PC-3 (cell line): ENCODE data around the gene VAPA. TPM values are rescaled to one million over a fixed set of nuclear protein-coding genes. Genes with fewer than 3 reads are reported as not detected.

Experiments used
- ATAC-seq: fragments of 200-7000 bp; cut with Tn5 transposase; 2 replicates; pipeline ENCODE4 v1.9.1; 2020; ENCODE audit warnings: mild to moderate bottlenecking, moderate library complexity
- BruUV-seq: library from RNA; stranded (reverse); fragments of 400-500 nt; replicated peaks from 2 replicates; lab custom pipeline; 2021; lab: Mats Ljungman, UMichigan
- CTCF ChIA-PET: fragments of 300-600 bp; sonication (Branson Sonifier 250); formaldehyde crosslinking; loops from one replicate; lab custom pipeline; 2022; ENCODE audit warnings: antibody characterized with exemption; lab: Charles Lee
- POLR2A ChIA-PET: fragments of 300-600 bp; sonication (Branson Sonifier 250); formaldehyde crosslinking; loops from one replicate; lab custom pipeline; 2022; ENCODE audit warnings: antibody characterized with exemption; ENCODE audit not compliant: unreplicated experiment; lab: Charles Lee
- DNase-seq: peaks from one replicate; pipeline ENCODE4 v3.0.0-alpha.2; 2015
- H2AFZ ChIP-seq: fragments of 300-600 bp; sonication (generic); 2 replicates; pipeline ENCODE4 v1.6.0; 2016; ENCODE audit warnings: antibody characterized with exemption, low read length
- H3F3A ChIP-seq: fragments of 300-600 bp; sonication (generic); one replicate; pipeline ENCODE4 v1.6.0; 2017; ENCODE audit warnings: antibody characterized with exemption, low read length, control low read depth, mild to moderate bottlenecking; ENCODE audit not compliant: unreplicated experiment
- H3K27ac ChIP-seq: fragments of 300-600 bp; sonication (generic); 2 replicates; pipeline ENCODE4 v1.5.1; 2016; ENCODE audit warnings: mild to moderate bottlenecking, low read length
- H3K27me3 ChIP-seq: fragments of 300-600 bp; sonication (generic); 2 replicates; pipeline ENCODE4 v1.6.1; 2016; ENCODE audit warnings: low read length, mixed read lengths
- H3K36me3 ChIP-seq: fragments of 300-600 bp; sonication (generic); 2 replicates; pipeline ENCODE4 v1.6.1; 2016; ENCODE audit warnings: low read depth, mixed run types, low read length, mixed read lengths
- H3K4me1 ChIP-seq: fragments of 300-600 bp; sonication (generic); 2 replicates; pipeline ENCODE4 v1.5.1; 2016; ENCODE audit warnings: low read length; ENCODE audit not compliant: insufficient read depth
- H3K4me2 ChIP-seq: fragments of 300-600 bp; sonication (generic); 2 replicates; pipeline ENCODE4 v1.6.0; 2016; ENCODE audit warnings: low read length
- H3K4me3 ChIP-seq: fragments of 300-600 bp; sonication (generic); 2 replicates; pipeline ENCODE4 v1.5.1; 2016; ENCODE audit warnings: mild to moderate bottlenecking, low read length, mixed read lengths
- H3K79me2 ChIP-seq: fragments of 300-600 bp; sonication (generic); 2 replicates; pipeline ENCODE4 v1.6.1; 2017; ENCODE audit warnings: low read length, mixed read lengths
- H3K9ac ChIP-seq: fragments of 300-600 bp; sonication (generic); 2 replicates; pipeline ENCODE4 v1.6.0; 2016; ENCODE audit warnings: mild to moderate bottlenecking, low read length
- H3K9me2 ChIP-seq: fragments of 300-600 bp; sonication (generic); replicated peaks from 2 replicates; pipeline ENCODE4 v1.6.1; 2016; ENCODE audit warnings: mixed run types, low read length, mixed read lengths
- H3K9me3 ChIP-seq: fragments of 300-600 bp; sonication (generic); 2 replicates; pipeline ENCODE4 v1.6.1; 2016; ENCODE audit warnings: low read length, mixed read lengths
- H4K20me1 ChIP-seq: fragments of 300-600 bp; sonication (generic); 2 replicates; pipeline ENCODE4 v1.6.1; 2016; ENCODE audit warnings: low read length, mixed read lengths
- CTCF ChIP-seq: fragments of 300-600 bp; sonication (generic); conservative IDR thresholded peaks from 2 replicates; pipeline ENCODE4 v1.5.1; 2017; ENCODE audit warnings: antibody characterized with exemption, low read depth, mild to moderate bottlenecking, low read length
- EZH2 ChIP-seq: fragments of 300-600 bp; sonication (generic); IDR thresholded peaks from one replicate; pipeline ENCODE4 v1.6.1; 2017; ENCODE audit warnings: antibody characterized with exemption, mild to moderate bottlenecking, low read length; ENCODE audit not compliant: unreplicated experiment
- EZH2phosphoT487 ChIP-seq: fragments of 300-600 bp; sonication (generic); IDR thresholded peaks from 2 replicates; pipeline ENCODE4 v1.6.1; 2018; ENCODE audit warnings: mild to moderate bottlenecking, antibody characterized with exemption, low read length, borderline replicate concordance
- intact Hi-C: fragments of 100-400 bp; cut with micrococcal nuclease; formaldehyde crosslinking; loops from 2 replicates; pipeline ENCODE4 v1.9.0; 2023
- total RNA-seq: library from RNA; depleted of rRNA; stranded (reverse); fragments of >200 nt; gene quantifications from 2 replicates; pipeline ENCODE4 v1.2.3, GENCODE V29; 2014

The VAPA gene
- total RNA-seq, 1 experiment from 2014 or later = 281 TPM

- intact Hi-C loops = no loop called here
- ChIA-PET CTCF (no interaction called here), POLR2A (no interaction called here)
- no peak for DNase-seq
- ATAC-seq = no peak
- Histone ChIP-seq H3K79me2 (no peaks in the 10 kb centered on the region), H3K4me3 (no peak overlapping the region), H2AFZ (no peak overlapping the region), H3K9me3 (no peaks in the 10 kb centered on the region), H3K4me2 (no peak overlapping the region), H4K20me1 (no peaks in the 10 kb centered on the region; the same call in 1 of the 2 replicates), H3K4me1 (no peaks in the 10 kb centered on the region), H3K9ac (no peak overlapping the region), H3K9me2 (no peaks in the 10 kb centered on the region), H3K27ac (no peak overlapping the region), H3K27me3 (no peaks in the 10 kb centered on the region), H3F3A (no peaks in the 10 kb centered on the region), H3K36me3 (no peaks in the 10 kb centered on the region)
- no peak for TF ChIP-seq EZH2
- BruUV-seq = no TSS peak
Observed at GRCh38 chr18:9968081-9968848, 54.4 kb downstream of the VAPA start.

GRCh38 chr18:9969247-9969646 is 55.4 kb downstream of the VAPA start:
- Histone ChIP-seq H3K4me2 (no peak overlapping the region), H3K36me3 (no peaks in the 10 kb centered on the region), H3K9me2 (no peaks in the 10 kb centered on the region), H3K4me3 (no peak overlapping the region), H4K20me1 (no peaks in the 10 kb centered on the region; the same call in 1 of the 2 replicates), H3K27me3 (no peaks in the 10 kb centered on the region), H3K79me2 (no peaks in the 10 kb centered on the region), H3K9me3 (no peaks in the 10 kb centered on the region), H3K4me1 (no peaks in the 10 kb centered on the region), H3K9ac (no peak overlapping the region), H2AFZ (no peak overlapping the region), H3K27ac (no peak overlapping the region), H3F3A (no peaks in the 10 kb centered on the region)
- DNase-seq (no peak), ATAC-seq (no peak)
- POLR2A ChIA-PET = no interaction called here
- intact Hi-C loops = no loop called here
- CTCF ChIA-PET = no interaction called here
- TF ChIP-seq EZH2phosphoT487 (no peak), EZH2 (no peak), CTCF (no peak)
- BruUV-seq = no TSS peak

GRCh38 chr18:9971313-9971920 is 57.6 kb downstream of the VAPA start:
- H3K9me2 ChIP-seq = no peaks in the 10 kb centered on the region
- TF ChIP-seq EZH2phosphoT487 (no peak), EZH2 (no peak), CTCF (peak; percentile 93)
- ATAC-seq (peak; percentile 84), DNase-seq (peak; percentile 93)
- H3K9me3 ChIP-seq = peaks cover 4% of the 10 kb centered on the region; the same call in 1 of the 2 replicates
- no peak overlapping the region for H3K9ac ChIP-seq
- H3K79me2 ChIP-seq = no peaks in the 10 kb centered on the region
- H3K27me3 ChIP-seq = no peaks in the 10 kb centered on the region
- intact Hi-C loops = loop anchor here (1.0 to 10.0 kb wide), 3 partner anchors 549 to 1071 kb away; no protein-coding TSS in a partner anchor
- no peaks in the 10 kb centered on the region; the same call in 1 of the 2 replicates for H3K36me3 ChIP-seq
- no peaks in the 10 kb centered on the region for H3K4me1 ChIP-seq
- ChIA-PET POLR2A (interaction anchor here (0.6 kb wide), 1 partner anchor 1418 kb away, joined by 5 read pairs; no protein-coding TSS in a partner anchor), CTCF (no interaction called here)
- H3K27ac ChIP-seq = no peak overlapping the region
- no peak overlapping the region for H2AFZ ChIP-seq
- H3F3A ChIP-seq = no peaks in the 10 kb centered on the region
- no peak overlapping the region for H3K4me3 ChIP-seq
- H3K4me2 ChIP-seq = no peak overlapping the region
- BruUV-seq = no TSS peak
- no peaks in the 10 kb centered on the region for H4K20me1 ChIP-seq
